ENCODE measurements around the gene USH2A. TPM values are rescaled to one million over a fixed set of nuclear protein-coding genes. Genes with fewer than 3 reads are reported as not detected.

Gene USH2A
- total RNA-seq, 4 donors from 2014 or later, result not detected

DNA sequence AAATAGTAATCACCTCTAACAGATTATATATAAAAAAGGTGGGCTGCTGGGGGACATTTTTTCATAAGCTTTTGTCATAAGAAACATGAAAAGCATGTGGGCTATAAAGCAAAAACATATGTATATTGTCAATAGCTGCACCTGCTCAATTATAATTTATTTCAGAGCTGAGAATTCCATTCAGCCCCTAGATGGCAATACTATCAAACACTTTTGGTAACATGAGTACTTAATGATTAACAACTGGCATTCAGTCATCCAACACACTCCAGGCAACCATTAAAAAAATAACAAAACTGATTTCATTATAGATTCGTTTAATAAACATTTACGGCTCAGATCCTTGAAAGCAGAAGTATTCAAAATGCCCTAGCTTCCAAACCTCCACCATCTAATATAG, 741.0 kb downstream of the USH2A start:
- TF ChIP-seq, protein P1, sequence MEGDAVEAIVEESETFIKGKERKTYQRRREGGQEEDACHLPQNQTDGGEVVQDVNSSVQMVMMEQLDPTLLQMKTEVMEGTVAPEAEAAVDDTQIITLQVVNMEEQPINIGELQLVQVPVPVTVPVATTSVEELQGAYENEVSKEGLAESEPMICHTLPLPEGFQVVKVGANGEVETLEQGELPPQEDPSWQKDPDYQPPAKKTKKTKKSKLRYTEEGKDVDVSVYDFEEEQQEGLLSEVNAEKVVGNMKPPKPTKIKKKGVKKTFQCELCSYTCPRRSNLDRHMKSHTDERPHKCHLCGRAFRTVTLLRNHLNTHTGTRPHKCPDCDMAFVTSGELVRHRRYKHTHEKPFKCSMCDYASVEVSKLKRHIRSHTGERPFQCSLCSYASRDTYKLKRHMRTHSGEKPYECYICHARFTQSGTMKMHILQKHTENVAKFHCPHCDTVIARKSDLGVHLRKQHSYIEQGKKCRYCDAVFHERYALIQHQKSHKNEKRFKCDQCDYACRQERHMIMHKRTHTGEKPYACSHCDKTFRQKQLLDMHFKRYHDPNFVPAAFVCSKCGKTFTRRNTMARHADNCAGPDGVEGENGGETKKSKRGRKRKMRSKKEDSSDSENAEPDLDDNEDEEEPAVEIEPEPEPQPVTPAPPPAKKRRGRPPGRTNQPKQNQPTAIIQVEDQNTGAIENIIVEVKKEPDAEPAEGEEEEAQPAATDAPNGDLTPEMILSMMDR (IDR thresholded peaks at IDR 0.05), result no peak
- DNase-seq (ENCODE audit: low spot score), result no peak
- ATAC-seq (ENCODE audit: low FRiP score), result no peak

DNA sequence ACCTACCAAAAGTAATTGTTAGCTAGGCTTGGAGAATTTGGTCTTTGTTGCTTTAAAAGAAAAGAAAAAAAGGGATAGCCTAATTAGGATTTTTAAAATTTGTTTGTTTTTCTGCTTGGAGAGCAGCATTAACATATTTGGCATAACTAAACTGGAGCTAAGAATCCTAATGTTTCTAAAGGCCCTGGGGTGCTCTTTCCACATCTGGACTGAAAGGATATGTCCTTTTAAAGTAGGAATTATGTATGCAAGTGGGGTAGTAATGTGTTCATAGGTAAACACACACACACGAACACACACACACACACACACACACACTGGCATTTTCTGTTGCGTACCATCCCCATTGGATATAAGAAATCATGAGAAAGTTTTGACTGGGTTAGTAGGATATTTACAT, 742.2 kb downstream of the USH2A start:
- DNase-seq (ENCODE audit: low spot score), result no peak
- no peak for ATAC-seq (ENCODE audit: low FRiP score)
- TF ChIP-seq, protein P1 (IDR thresholded peaks at IDR 0.05), result no peak

DNA sequence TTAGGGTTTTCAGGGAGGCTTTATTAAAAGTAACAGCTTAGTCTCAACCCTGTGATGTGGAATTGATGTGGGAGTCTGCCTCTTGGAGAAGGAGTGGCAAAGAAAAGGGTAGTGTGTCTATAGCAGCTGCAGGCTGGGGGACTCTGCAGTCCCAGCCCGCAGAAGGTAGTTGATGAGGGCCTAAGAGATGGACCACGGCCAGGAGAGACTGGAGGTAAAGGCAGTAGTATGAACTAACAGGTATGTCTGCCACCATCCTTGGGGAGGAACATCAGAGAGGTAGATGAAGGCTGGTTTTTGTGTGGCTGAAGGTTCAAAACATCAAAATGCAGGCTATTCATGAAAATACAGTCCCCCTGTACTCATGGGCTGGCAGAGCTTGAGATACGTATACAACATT, 744.0 kb downstream of the USH2A start:
- ATAC-seq (ENCODE audit: low FRiP score), result no peak
- no peak for DNase-seq (ENCODE audit: low spot score)
- TF ChIP-seq, protein P1 (IDR thresholded peaks at IDR 0.05), result no peak

DNA sequence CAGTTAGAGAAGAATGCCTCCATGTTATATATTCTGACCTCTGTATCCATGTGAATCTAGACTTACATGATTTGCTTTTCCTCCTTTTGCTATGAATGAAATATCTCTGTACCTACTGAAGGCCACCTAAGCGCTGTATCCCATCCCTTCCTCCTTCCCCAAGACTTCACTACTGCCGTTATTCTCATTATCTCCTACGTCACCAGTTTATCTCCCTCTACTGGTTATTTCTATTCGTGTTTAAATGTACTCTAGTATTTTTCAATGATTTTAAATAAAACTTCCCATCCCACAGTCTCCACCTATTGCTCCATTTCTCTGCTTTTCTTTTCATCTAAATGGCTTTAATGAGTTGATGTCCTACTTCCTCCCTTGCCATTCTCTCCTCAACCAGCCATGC, 746.1 kb downstream of the USH2A start:
- ATAC-seq (ENCODE audit: low FRiP score) (no peak), DNase-seq (ENCODE audit: low spot score) (no peak)
- TF ChIP-seq, protein P1 (IDR thresholded peaks at IDR 0.05), result no peak

DNA sequence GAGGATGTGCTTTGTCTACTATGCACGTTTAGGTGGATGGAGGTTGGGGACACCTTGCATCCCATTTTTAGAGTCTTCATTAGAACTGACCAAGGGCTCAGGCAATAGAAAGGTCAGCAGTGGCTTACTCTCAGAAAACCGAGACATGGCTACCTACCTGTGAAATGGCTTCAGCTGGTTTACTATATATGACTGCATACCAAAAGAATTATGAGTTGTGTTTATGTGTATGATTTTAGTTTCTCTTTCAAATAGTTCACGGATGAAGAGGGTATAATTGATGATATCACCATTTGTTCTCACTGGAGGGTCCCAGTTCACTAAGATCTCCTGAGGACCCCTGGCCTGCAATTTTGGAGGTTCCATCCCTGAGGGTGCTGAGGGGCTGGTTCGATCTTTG, 749.3 kb downstream of the USH2A start:
- TF ChIP-seq, protein P1 (IDR thresholded peaks at IDR 0.05), result no peak
- no peak for ATAC-seq (ENCODE audit: low FRiP score)
- no peak for DNase-seq (ENCODE audit: low spot score)

DNA sequence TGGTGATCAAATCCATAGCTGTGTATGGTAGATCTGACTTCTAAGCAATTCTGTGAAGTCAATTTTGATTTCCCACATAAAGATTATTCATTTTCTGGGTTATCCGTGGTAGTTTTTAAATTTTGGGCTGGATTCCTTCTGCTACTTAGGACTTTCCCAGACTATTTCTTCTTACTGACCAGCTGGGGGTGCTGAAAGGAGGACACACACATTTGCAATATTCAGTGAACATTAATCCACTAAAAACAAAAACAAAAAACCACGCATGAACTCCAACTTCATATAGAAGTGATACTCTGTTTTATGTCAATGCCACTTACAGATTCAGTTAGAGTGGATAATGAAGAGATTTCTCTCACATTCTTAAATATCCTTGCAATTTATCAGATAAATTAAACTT, 750.8 kb downstream of the USH2A start:
- TF ChIP-seq, protein P1 (IDR thresholded peaks at IDR 0.05), result no peak
- ATAC-seq (ENCODE audit: low FRiP score), result no peak
- DNase-seq (ENCODE audit: low spot score), result no peak

DNA sequence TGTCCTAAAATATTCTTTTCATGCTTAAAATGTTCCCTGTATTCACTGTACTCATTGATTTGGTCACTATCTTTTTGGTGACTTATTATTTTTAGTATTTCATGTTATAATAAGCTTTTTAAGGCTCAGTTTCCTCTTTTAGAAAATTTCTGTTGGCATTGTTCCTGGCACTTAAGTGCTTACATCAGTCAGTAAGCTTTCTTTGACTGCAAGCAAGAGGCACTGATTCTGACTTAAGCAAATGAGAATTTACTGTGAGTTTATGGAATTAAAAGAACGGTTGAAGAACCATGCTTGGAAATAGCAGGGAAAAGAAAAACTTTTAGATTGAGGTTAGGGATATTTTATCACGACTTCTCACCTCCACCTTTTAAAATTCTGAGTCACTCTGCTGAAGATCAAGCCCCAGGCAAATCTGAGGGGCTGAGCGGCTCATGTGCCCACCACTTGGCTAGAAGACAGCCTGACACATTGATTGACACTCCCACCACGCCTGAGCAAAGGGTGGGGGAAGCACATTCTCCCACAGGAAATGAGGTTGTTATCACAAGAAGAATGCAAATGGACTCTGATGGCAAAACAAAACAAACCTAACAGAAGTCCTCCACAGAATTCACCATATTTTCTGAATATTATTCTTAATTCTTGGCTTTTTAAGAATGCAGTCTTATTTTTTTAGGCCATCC, 753.3 kb downstream of the USH2A start:
- ATAC-seq (ENCODE audit: low FRiP score) (no peak), DNase-seq (ENCODE audit: low spot score) (no peak)
- TF ChIP-seq, protein P1 (IDR thresholded peaks at IDR 0.05), result no peak
